GM18502 (cell line): ENCODE measurements around the gene KRTAP10-3.
"Not testable (repeated sequence)": the region's sequence is repeated elsewhere in the genome, so short reads cannot be mapped to it uniquely, and the experiment has no call there.

Experiments used
- ATAC-seq: cut with Tn5 transposase; IDR thresholded peaks from one replicate; pipeline ENCODE4 v1.9.1; 2021; ENCODE audit warnings: mild to moderate bottlenecking; ENCODE audit not compliant: unreplicated experiment, poor library complexity

KRTAP10-3 gene

DNA sequence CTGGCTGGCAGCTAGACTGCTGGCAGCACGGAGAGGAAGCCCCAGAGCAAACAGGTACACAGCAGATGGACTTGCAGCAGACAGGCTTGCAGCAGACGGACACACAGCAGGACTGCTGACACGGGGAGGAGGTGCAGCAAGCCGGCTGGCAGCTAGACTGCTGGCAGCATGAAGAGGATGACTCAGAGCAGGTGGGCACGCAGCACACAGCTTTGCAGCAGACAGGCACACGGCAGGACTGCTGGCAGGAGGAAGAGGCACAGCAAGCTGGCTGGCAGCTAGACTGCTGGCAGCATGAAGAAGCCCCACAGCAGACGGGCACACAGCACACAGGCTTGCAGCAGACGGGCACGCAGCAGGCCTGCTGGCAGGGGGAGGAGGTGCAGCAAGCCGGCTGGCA, 7.8 kb downstream of the KRTAP10-3 start:
- ATAC-seq, result no peak

DNA sequence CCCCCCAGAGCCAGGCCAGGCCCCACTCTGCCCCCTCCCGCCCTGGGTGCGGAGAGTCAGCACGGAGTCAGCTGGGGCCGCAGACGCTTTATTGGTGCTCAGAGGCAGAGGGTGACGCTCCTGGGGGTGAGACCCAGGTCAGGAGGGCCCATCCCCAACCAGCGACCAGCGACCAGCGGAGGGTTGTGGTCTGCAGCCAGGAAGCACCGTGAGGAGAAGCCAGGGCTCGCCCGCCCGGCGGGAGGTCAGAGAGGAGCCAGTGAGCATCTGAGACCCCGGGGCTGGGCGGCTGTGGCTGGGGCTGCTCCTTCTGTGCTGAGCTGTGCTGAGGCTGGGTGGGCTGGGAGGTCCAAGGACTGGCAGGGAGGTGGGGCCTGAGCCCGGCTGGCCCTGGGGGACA, 8.3 kb downstream of the KRTAP10-3 start:
- not testable (repeated sequence) for ATAC-seq

DNA sequence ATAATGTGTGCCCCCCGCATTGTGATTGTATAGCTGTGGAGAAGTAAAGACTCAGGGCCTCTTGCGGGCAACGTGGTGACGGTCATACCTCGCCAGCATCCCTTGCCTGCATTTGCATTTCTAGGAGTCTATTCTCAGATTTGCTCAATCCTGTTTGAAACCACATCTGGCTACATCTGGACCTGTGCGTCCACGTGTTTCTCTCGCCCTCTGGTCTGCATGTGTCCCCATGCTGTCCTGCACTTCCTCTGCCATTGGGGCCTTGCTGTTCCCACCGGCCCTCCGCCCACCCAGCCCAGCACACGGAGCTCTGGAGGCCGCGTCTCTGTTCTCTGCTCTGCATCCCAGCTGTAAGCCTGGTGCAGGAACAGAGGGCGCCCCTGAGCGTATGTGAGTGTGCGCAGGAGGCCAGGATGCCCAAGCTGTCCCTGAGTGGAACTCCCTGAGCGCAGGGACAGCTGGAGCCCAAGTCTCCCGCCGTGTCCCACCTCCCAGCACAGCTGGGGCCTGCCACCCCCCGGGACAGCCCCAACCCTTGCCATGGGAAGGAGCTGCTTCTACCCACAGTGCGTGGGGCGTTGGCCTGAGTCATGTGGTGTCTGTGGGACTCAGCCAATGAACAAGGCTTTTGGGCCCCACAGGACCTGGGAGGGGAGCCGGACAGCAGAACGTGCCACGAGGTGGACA, 8.9 kb downstream of the KRTAP10-3 start:
- ATAC-seq, result no peak

DNA sequence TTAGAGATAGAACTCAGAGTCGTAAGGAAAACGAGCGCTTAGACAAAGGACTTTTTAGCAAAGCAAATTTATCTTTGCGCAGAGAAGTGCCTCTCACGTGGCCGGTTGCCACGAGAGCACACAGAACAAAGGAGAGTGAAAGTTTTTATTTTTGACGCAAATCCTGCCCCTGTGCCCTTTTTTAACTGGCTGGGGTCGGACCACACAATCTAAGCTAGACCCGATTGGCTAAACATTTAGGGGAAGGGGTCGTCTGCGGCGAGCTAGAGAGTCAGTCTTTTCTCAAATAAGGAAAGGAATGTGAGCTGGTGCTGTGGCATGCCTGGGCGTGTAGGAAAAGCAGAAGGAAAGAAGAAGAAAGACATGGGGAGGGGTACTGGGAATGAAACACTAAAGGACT, 9.7 kb downstream of the KRTAP10-3 start:
- no peak for ATAC-seq

DNA sequence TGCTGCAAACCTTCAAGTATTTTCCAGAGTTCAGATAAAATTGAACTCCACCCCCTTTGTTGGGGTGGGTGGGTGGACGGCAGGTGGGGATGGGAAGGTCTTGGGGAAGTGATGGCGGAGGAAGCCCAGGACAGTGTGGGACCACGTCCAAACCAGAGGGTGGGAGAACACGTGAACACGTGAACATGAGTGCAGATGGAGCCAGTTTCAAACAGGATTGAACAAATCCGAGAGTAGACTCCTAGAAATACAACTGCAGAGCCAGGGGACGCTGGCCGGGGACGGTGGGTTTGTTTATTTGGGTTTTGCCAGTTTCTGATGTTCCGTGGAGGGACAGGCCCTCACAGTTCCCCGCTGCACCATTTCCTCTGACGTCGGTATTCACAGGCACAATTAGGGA, 10.2 kb downstream of the KRTAP10-3 start:
- ATAC-seq, result no peak

DNA sequence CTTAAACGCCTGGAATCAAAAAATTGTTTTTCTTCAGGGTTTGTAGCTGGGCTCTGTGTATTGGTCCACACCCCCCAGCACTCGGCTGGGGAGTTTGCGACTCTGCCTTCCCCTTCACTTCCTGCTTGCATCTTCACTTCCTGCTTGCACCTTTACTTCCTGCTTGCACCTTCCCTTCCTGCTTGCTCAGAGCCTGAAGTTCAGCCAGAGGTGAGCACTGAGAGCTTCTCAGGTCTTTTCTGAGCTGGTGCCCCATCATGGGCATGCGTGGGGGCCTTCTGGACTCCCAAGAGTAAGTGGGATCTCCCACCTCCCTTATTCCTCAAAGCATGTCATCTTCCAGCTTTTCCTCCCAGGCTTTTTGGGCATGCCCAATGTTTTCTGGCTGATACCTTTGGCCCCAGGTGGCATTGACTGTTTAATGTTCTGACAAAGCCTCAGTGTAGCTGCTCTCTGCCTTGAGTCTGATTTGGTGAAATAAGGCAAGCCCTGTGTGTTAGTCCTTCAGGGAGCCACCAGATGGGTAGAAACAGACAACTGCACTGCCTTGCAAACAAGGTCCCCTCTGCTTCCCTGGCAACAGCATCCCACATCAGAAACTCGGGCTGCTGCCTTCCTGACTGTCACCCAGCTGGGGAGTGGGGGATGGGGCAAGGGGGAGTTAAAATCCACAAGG, 10.8 kb downstream of the KRTAP10-3 start:
- no peak for ATAC-seq

DNA sequence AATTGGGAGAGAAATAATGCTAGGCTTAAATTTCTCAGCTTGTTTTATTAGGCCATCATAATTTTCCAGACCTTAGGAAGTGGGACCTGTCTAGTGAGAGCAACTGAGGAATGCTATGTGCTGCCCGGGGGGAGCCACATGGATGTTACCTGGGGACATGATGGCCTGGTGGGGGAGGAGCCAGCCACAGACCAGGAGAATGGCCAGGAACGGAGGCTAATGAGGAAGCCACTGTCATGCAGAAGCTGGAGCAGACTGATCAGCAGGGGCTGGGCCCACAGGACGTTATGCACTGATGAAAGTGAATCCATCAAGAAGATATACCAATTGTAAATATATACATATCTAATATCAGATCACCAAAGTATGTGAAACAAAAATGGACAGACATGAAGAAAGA, 14.0 kb downstream of the KRTAP10-3 start:
- no peak for ATAC-seq

DNA sequence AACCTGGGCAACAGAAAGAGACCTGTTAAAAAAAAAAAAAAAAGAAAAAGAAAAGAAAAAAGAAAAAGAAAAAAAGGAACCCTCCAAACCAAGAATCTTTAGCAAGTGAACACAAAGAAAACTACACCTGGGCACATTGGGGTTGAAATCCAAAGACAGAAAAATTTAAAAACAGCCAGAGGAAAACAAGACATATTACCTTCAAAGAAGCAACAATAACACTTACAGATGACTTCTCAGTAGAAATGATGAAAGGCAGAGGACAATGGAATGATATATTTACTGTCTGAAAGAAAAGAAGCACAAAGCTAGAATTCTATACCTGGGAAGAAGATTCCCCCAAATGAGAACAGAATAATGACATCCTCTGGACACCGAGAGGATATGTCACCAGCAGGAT, 15.9 kb downstream of the KRTAP10-3 start:
- ATAC-seq, result no peak

DNA sequence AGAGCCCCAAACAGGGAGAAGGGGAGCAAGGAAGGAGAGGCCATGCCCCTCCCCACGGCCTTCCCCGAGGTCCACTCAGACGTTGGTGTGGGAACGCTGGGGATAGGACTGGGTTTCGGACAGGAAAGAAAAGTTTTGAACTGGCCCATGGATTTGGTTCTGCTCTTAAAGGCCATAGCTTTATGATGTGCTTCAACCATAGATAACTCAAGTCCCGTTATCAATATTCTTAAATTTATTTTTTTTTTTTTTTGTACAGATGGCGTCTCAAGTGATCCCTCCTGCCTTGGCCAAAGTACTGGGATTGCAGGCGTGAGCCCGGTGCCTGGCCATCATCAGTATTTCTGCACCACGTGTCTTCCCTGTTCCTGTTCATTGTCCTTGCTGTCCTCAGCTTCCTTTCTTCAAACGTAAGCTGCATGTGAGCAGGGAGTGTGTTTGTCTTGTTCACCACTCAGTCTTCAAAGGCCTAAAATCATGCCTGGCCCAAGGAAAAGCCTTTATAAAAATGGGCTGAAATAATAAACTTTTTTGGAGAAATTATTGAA, 17.8 kb downstream of the KRTAP10-3 start:
- ATAC-seq, result no peak

DNA sequence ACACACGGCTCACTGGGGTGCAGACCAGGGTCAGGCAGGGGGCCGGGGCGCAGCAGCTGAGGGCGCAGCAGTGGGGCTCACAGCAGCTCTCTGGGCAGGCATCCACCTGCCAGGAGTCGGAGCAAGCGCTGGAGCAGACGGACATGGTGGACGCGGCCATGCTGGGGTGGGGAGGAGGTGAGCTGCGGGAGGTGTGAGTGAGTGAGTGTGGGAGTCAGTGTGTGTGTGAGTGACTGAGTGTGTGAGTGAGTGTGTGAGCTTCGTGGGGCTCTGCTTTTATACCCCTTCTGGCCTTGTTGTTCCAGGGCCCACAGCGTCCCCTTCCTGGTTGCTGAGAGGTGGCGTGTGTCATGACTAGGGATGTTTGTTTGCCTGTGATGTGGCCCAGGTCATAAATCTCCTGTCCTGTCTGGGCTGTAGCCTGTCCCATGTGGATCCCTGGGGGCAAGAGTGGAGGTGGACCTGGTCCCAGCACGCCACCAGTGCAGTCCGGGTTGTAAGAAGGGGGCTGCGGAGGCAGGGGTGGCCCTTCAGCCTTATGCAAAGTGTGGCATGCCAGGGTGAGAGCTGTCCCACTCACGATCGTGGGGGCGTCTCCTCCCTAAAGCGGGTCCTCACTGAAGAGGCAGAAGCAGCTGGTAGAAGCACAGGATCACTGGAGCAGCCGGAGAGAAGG, 18.5 kb downstream of the KRTAP10-3 start, which contains the start of gene KRTAP10-1:
TSS of gene KRTAP10-1 (minus strand) at position 205 of the 676 bp plus-strand sequence. CDS start at position 160, 45 bp downstream.
- ATAC-seq, result no peak

DNA sequence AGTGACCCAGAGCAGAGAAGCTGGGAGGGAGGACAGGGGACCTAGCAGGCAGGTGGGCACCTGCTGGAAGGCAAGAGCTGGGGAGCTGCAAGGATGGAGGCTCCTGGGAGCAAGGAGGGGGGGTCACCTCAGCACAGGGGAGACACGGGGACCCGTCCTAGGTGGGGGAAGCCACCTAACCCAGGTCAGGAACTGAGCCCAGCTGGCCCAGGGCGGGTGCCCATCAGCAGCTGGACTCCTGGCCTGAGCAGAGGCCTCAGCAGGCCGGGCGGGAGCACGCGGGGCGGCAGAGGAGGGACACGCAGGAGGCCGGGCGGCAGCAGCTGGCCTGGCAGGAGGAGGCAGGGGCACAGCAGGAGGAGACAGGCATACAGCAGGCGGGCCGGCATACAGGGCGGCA, 19.5 kb downstream of the KRTAP10-3 start:
- ATAC-seq, result no peak

DNA sequence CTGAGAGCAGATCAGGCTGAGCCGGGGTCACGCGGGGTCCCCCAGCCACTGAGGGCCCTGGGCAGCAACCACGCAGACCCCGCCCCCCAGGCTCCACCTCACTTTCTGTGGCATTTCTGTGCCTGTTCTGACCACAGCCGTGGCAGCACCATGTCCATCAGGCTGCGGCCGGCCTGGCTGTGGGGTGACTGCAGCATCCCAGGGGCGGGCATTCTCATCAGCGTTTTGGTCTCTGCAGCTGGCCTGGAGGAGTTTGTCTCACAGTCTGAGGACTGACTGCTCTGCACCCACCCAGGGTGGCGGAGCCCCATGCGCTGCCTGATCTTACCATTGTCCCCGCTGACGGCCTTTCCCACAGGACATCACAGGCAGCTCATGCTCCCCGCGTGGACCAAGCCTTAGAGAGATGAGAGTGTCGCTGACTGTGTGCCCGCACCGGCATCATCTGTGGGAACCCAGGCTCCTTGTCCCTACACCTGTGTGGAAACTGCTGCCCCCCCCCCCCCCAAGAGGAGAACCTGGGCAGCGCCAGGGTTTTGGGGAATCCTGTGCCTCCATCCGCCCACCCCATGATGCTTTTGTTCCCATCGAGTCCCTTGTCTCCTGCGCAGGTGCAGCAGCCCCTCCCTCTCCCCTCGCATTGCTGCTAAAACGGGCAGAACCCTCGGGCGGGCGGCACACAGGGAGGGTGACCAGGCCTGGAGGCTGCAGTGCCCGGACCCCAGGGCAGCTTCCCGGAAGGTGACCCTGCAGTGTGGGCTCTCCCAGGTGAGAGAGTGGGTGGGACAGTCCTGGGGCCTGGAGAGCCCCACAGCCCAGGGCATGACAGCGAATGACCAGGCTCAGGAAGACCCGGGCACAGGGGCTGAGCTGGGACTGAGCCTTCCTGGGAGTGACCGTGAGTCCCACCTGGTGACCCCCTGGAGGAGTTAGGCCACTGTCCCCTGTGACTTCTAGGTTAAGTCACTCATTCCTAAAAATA, 20.4 kb downstream of the KRTAP10-3 start:
- no peak for ATAC-seq

DNA sequence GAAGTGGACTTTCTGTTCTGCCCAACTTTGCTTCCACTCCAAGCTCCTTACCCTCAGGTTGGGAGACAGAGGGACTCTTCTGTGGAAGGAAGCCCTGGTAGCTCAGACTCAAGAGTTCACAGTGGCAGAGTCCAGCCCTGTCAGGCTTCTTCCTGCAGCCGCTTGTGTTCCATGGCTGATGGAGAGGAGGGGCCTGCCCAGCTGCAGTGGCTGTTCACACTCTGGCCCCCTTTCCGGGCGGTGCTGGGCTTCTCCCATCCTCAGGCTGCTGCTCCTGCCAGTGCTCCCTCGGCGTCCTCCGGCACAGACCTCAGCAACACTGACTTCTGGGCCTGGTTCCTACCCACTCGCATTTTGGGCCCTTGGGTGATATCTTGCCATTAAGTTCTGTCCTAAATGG, 22.6 kb downstream of the KRTAP10-3 start:
- no peak for ATAC-seq

DNA sequence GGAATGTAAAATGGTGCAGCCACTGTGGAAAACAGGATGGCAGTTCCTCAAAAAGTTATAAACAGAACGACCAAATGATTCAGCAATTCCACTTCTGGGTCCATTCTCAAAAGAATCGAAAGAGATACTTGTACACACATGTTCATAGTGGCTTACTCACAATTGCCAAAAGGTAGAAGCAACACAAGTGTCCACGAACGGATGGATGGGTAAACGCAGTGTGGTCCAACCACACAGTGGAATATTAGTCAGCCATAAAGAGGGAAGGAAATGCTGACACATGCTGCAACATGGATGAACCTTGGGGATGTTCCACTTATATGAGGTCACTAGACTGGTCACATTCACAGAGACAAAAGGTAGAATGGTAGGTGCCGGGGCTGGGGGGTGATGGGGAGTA, 23.9 kb downstream of the KRTAP10-3 start:
- ATAC-seq, result no peak

DNA sequence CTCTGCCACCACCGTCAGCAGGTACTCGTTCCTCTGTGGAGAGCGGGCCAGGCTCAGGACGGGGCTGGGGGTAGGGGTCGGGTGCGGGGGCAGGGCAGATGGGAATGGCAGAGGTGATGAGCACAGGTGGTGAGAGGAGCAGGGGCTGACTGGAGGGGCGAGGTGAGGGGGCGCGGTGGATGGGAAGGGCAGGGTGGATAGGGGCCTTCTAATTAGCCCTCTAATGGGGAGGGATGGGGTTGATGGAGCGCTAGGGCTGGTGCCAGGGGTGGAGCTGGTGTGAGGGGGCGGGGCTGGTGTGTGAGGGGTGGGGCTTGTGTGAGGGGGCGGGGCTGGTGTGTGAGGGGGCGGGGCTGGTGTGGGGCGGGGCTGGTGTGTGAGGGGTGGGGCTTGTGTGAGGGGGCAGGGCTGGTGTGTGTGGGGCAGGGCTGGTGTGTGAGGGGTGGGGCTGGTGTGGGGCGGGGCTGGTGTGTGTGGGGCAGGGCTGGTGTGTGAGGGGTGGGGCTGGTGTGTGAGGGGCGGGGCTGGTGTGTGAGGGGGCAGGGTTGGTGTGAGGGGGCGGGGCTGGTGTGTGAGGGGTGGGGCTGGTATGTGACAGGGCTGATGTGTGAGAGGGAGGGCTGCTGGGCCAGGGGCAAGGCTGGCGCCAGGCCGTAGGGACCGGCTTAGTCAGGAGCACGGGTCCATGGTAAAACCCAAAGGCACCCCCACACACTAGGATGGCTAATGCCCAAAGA, 24.5 kb downstream of the KRTAP10-3 start:
- ATAC-seq, result no peak

DNA sequence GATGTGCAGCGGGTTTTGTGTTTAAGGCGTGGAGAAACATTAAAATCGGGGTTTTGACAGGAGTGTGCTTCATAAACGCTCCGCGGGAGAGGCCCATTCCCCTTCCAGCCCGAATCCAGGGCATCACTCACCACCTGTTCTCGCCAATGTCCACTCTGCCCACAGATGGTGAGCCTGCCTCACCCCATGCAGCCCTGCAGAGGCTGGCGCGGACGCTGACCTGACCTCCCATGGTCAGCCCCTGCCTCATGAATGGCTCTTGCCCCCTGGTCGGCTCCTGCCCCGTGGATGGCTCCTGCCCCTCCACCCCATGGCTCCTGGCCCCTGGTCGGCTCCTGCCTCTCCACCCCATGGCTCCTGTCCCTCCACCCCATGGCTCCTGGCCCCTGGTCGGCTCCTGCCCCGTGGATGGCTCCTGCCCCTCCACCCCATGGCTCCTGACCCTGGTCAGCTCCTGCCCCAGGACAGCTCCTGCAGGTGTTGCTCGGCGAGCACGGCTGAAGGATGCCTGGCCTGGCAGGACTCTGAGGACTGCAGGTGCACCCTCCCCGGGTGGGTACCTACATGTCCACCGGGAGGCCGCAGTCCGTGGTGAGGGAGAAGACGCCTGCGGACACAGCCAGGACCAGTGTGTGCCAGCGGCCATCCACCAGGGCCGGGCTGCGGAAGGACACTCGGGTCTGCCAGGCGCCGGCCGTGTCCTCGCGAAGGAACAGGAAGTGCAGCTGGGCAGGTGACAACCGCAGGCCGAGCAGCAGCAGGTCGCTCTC, 25.3 kb downstream of the KRTAP10-3 start:
- ATAC-seq, result no peak

DNA sequence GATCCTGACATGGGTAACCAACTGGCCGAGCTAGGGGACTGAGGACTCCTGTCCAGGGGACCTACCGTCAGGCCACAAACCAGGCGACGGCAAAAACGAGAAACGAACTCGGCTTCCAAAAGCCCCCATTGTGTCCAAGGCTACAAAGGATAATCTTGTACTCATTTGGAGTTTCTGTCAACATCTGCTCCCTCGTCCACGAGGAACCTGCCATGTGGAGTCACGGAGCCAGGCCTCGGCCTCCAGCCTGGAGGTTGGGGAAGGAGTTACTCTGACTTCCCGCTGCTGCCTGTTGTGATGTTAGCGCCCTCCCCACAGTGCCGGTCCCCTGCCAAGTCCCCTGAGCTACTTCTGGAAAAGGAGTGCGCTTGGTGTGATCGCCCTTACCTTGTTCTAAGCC, 25.9 kb downstream of the KRTAP10-3 start:
- no peak for ATAC-seq
